ENCODE measurements around the gene EPB41L1. TPM values are rescaled to one million over a fixed set of nuclear protein-coding genes. Genes with fewer than 3 reads are reported as not detected.

Gene EPB41L1
- total RNA-seq, 1 experiment from 2014 or later: 121 TPM

GRCh38 chr20:36116807-36117441, 37.6 kb upstream of the EPB41L1 start:
- CTCF ChIA-PET: no interaction called here
- TF ChIP-seq CTCF (IDR thresholded peaks at IDR 0.05; ENCODE audit: unreplicated experiment): no peak

GRCh38 chr20:36117638-36118037, 36.9 kb upstream of the EPB41L1 start:
- TF ChIP-seq CTCF (IDR thresholded peaks at IDR 0.05; ENCODE audit: unreplicated experiment): no peak
- Mint-ChIP-seq H3K4me3 (ENCODE audit: low read depth, unreplicated experiment) (no peak overlapping the region), H3K36me3 (ENCODE audit: insufficient read depth, unreplicated experiment) (peaks cover 24% of the 10 kb centered on the region), H3K4me1 (ENCODE audit: low read depth, unreplicated experiment) (peaks cover 50% of the 10 kb centered on the region), H3K9me3 (ENCODE audit: low read depth, unreplicated experiment) (no peaks in the 10 kb centered on the region), H3K27ac (ENCODE audit: unreplicated experiment) (no peak overlapping the region), H3K27me3 (ENCODE audit: unreplicated experiment) (no peaks in the 10 kb centered on the region)
- CTCF ChIA-PET: no interaction called here
- intact Hi-C loops (cut with micrococcal nuclease; ENCODE audit: unreplicated experiment): no loop called here
- no TSS peak for BruUV-seq (replicated peaks)
- no peak for DNase-seq

More at GRCh38 chr20:36116807-36117441, 37.6 kb upstream of the EPB41L1 start:
- Mint-ChIP-seq H3K4me3 (ENCODE audit: low read depth, unreplicated experiment) (no peak overlapping the region), H3K27me3 (ENCODE audit: unreplicated experiment) (no peaks in the 10 kb centered on the region), H3K9me3 (ENCODE audit: low read depth, unreplicated experiment) (no peaks in the 10 kb centered on the region), H3K27ac (ENCODE audit: unreplicated experiment) (no peak overlapping the region), H3K36me3 (ENCODE audit: insufficient read depth, unreplicated experiment) (peaks cover 24% of the 10 kb centered on the region), H3K4me1 (ENCODE audit: low read depth, unreplicated experiment) (peaks cover 50% of the 10 kb centered on the region)
- intact Hi-C loops (cut with micrococcal nuclease; ENCODE audit: unreplicated experiment): no loop called here
- DNase-seq: no peak
- no TSS peak for BruUV-seq (replicated peaks)

GRCh38 chr20:36118371-36118770, 36.2 kb upstream of the EPB41L1 start:
- intact Hi-C loops (cut with micrococcal nuclease; ENCODE audit: unreplicated experiment): no loop called here
- CTCF ChIA-PET: interaction anchor here (1.2 kb wide), 1 partner anchor 126 kb away, joined by 7 read pairs; no protein-coding TSS in a partner anchor

GRCh38 chr20:36119537-36119936, 35.0 kb upstream of the EPB41L1 start:
- Mint-ChIP-seq H3K27me3 (ENCODE audit: unreplicated experiment) (no peaks in the 10 kb centered on the region), H3K4me1 (ENCODE audit: low read depth, unreplicated experiment) (peaks cover 60% of the 10 kb centered on the region), H3K9me3 (ENCODE audit: low read depth, unreplicated experiment) (no peaks in the 10 kb centered on the region), H3K27ac (ENCODE audit: unreplicated experiment) (no peak overlapping the region), H3K36me3 (ENCODE audit: insufficient read depth, unreplicated experiment) (peaks cover 25% of the 10 kb centered on the region), H3K4me3 (ENCODE audit: low read depth, unreplicated experiment) (no peak overlapping the region)
- TF ChIP-seq CTCF (IDR thresholded peaks at IDR 0.05; ENCODE audit: unreplicated experiment): no peak
- CTCF ChIA-PET: interaction anchor here (0.6 to 1.2 kb wide), 2 partner anchors 10 to 127 kb away, joined by 6 to 7 read pairs; no protein-coding TSS in a partner anchor
- no TSS peak for BruUV-seq (replicated peaks)
- intact Hi-C loops (cut with micrococcal nuclease; ENCODE audit: unreplicated experiment): no loop called here
- DNase-seq: no peak

More at GRCh38 chr20:36118371-36118770, 36.2 kb upstream of the EPB41L1 start:
- Mint-ChIP-seq H3K4me1 (ENCODE audit: low read depth, unreplicated experiment) (peaks cover 50% of the 10 kb centered on the region), H3K27me3 (ENCODE audit: unreplicated experiment) (no peaks in the 10 kb centered on the region), H3K9me3 (ENCODE audit: low read depth, unreplicated experiment) (no peaks in the 10 kb centered on the region), H3K27ac (ENCODE audit: unreplicated experiment) (no peak overlapping the region), H3K36me3 (ENCODE audit: insufficient read depth, unreplicated experiment) (peaks cover 20% of the 10 kb centered on the region), H3K4me3 (ENCODE audit: low read depth, unreplicated experiment) (no peak overlapping the region)
- TF ChIP-seq CTCF (IDR thresholded peaks at IDR 0.05; ENCODE audit: unreplicated experiment): no peak
- BruUV-seq (replicated peaks): no TSS peak
- no peak for DNase-seq

All from Calu3 (cell line).